NCI-H226 (cell line): ENCODE data around the gene ATP10A.
"Not testable (repeated sequence)": the region's sequence is repeated elsewhere in the genome, so short reads cannot be mapped to it uniquely, and the experiment has no call there.

Experiments
- DNase-seq: peaks from one replicate; pipeline ENCODE4 v3.0.0-alpha.2; 2015

ATP10A gene

GRCh38 chr15:25671132-25671531 is 192.0 kb downstream of the ATP10A start:
- DNase-seq: no peak

GRCh38 chr15:25670621-25671020 is 192.5 kb downstream of the ATP10A start:
- no peak for DNase-seq

DNA sequence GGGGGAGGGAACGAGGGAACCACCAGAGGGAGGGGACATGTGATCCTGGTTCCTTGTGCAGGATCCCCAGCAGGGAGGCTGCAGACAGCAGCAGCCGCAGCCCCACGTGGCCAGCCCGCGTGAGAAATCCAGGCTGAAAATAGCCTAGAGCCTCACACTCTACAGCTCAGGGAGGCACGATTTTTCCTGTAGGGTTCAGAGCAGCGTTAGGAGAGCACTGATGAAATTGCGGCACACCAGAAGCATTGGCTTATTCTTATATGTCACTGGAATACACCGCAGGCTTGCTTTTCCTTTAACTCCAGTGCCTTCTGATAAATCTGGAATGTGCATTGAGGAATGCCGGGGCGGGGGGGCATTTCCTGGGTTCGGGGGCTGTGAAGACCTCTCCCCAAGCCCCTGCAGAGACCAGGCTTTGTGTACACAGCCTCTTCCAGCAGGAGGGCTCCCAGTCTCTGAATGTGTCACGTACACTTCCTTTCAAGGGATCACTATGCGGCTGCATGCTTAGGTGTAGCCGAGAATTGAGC is 193.0 kb downstream of the ATP10A start:
- DNase-seq: no peak

DNA sequence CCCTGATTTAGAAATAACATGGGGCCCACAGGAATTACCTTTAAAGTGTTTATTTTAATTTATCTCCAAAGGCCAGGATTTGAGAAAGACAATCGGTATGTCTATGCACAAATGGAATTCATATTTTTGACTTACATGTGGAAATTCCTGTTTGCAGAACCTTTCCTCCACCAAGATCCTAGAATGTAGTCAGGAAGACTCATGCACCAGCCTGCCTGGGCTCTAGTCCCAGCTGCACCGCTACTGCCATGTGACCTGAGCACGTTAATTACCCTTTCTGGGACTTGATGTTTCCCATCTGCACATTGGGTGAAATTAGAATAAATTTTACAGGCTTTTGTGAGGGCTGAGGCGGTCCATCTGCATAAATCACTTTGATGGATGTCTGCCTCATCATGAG is 194.2 kb downstream of the ATP10A start:
- DNase-seq: no peak

DNA sequence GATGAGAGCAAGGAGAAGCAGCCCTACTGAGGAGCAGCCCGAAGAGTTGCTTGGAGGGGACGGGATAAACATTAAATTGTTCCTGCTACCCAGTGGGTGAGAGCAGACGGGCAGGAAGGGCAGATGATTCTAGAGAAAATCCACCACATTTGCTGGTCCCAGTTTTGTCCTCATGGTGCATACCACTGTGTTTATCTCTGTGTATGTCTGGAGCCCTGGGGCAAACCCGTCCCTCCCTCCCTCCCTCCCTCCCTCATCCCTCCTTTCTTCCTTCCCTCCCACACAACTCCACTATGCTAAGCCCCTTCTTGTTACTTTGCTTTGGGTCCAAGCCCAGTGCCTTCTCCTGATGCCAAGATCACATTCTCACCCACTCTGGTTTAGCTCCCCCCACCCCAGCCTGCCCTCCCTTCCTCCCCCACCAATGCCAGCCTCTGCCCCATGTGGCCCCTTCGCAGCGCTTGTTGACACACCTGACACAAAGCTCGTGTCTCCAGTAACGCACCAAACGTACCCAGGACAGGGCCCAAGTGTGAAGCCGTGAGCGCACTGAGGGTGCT is 194.8 kb downstream of the ATP10A start:
- no peak for DNase-seq

DNA sequence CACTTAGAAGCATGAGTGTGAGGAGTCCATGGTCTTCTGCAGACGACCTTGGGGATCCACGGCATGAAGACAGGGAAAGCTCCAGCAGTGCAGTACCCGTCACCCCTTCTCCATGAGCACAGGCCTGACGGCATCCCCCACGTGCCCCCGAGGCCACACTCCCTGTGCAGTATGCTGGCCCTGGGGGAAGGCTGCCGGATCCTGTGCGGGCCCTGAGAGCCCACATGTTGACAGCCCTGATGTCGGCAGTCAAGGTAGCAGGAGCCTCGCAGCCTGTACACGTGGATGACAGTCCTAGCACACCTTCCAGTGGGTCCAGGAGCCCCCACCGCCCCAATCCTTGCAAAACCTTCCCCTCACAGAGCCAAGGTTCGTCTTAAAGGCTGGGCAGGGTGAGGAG is 195.3 kb downstream of the ATP10A start:
- DNase-seq: no peak

DNA sequence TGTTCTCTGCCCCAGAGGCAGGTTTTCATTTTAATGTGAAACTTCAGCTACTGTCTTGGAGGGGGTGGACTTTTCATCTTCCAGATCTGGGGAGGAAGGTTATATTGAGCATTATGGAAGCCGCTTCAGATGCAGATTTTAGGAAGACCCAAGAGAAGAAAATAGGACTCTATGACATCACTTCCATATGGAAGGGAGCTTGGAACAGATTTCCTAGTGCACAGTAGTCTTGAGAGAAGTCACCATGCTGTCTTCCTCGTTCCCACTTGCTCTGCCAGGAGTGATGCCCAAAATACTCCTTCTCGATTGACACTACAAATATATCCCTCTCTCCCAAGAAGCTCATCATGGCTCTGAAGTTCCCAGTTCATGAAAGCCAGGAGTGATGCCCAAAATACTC is 197.2 kb downstream of the ATP10A start:
- DNase-seq: no peak

DNA sequence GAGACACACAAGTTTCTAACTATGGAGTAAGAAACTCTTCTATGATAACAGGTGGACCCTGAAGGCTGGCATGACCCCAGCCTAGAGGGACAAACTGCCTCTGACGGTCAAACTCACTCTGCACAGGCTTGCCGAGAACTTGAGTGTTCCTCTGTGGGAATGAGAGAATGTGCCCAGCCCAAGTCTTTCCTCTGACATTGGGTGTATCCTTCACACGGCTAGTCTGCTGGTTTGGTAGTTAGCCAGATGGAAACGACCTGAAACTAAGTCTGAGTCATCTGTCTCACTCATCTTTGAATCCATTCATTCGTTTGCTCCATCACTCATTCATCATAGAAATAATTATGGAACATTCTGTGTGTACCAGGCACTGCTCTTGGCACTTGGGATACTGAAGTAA is 198.4 kb downstream of the ATP10A start:
- DNase-seq: no peak

GRCh38 chr15:25663515-25663914 is 199.6 kb downstream of the ATP10A start:
- DNase-seq: no peak

- no peak for DNase-seq
These were observed 201.2 kb downstream of the ATP10A start for GRCh38 chr15:25661898-25662297.

DNA sequence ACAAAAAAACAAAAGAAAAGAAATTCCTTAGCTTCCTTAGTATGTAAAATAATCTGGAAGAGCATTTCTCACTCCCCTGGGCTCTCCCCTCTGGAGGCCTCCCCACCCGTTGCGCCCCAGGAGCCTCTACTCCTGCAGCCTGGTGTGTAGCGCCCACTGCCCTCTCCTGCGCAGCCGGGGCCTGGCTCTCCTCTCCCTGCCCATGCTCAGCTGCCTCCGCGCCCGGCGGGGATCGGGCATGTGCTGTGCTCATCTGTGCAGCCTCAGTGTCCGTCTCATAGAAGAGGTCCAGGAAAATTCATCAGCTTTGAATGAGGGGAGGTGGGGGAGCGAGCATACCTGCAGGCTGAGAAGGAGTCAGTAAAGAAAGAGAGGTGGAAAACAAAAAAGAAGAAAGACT is 203.9 kb downstream of the ATP10A start:
- DNase-seq: no peak

GRCh38 chr15:25658560-25658959 is 204.6 kb downstream of the ATP10A start:
- no peak for DNase-seq

- no peak for DNase-seq
These were observed 207.7 kb downstream of the ATP10A start for GRCh38 chr15:25655207-25655948.

DNA sequence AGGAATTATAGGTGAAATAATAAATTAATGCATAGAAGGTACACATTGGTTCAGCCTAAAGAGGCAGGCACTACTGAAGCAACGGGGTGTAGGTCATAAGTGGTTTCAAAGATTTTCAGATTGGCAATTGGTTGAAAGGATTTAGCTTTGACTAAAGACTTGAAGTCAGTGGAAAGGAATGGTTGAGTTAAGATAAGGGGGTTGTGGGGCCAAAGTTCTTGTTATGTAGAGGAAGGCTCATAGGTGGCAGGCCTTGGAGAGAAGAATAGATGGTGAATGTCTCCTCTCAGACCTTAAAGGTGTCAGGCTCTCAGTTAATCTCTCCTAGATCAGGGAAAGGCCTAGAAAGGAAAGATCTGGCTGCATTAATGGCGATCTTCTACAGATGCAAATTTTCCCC is 209.8 kb downstream of the ATP10A start:
- DNase-seq: no peak

GRCh38 chr15:25652704-25653103 is 210.4 kb downstream of the ATP10A start:
- DNase-seq: no peak

- no peak for DNase-seq
These were observed 213.7 kb downstream of the ATP10A start for GRCh38 chr15:25649390-25649789.

- no peak for DNase-seq
These were observed 220.0 kb downstream of the ATP10A start for GRCh38 chr15:25643120-25643519.

DNA sequence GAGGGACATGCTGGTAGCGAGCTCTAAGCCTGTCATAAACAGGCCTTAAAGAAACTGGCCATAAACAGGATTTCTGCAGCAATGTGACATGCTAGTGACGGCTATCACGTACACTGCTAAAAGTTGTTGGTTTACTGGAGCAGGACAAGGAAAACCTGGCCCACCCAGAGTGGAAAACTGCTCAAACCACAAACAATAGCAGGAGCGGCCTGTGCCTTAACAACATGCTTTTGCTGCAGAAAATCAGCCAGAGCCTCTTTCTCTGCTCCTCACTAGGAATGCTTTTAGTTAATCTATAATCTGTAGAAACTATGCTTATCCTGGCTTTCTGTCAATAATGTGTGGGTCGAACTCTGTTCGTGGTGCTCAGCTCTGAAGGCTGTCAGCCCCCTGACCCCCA is 221.4 kb downstream of the ATP10A start:
- no peak for DNase-seq

DNA sequence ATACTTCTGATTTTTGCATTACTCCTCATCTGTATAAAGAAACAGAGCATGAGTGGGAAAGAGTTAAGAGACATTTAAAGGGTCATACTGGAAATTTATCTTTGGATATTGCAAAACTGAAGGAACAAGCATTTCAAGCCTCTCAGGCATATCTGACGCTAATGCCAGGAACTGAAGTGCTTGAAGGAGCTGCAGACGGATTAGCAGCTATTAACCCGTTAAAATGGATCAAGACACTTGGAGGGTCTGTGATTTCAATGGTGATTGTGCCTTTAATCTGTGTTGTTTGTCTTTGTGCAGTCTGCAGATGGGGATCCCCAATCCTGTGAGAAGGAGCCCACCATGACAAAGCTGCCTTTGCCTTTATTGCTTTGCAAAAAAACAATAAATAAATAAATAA is 221.8 kb downstream of the ATP10A start:
- DNase-seq: no peak

GRCh38 chr15:25640959-25641358 is 222.2 kb downstream of the ATP10A start:
- DNase-seq: not testable (repeated sequence)

DNA sequence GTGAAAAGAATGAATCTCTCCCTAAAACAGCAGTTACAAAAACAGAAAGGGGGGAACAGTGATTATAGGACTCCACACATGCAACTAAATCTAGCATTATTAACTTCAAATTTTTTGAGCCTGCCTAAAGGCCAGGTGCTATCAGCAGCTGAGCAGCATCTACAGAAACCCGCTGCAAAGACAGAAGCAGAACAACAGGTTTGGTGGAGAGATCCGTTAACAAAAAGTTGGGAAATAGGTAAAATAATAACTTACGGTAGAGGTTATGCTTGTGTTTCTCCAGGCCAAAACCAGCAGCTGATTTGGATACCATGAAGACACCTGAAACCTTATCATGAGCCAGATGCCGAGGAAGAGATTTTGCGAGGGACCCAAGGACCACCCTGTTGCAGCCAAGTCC is 222.7 kb downstream of the ATP10A start:
- no peak for DNase-seq

DNA sequence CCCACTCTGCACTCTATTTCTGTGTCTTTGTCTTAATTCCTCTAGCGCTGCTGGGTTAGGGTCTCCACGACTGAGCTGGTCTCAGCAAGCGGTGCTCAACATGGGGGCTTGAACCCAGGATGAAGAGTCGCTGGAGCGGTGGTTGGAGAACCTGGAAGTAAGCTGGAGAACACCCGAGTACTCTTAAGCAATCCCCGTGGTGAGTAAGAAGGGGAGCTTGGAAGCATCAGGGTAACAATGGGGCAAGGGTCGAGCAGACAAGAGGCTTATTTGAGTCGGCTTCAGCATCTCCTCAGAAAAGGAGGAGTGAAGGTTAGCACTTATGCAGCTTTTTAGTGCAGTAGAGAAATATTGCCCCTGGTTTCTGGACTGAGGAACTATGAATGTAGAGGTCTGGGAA is 226.6 kb downstream of the ATP10A start:
- not testable (repeated sequence) for DNase-seq

GRCh38 chr15:25635191-25635590 is 227.9 kb downstream of the ATP10A start:
- DNase-seq: no peak

DNA sequence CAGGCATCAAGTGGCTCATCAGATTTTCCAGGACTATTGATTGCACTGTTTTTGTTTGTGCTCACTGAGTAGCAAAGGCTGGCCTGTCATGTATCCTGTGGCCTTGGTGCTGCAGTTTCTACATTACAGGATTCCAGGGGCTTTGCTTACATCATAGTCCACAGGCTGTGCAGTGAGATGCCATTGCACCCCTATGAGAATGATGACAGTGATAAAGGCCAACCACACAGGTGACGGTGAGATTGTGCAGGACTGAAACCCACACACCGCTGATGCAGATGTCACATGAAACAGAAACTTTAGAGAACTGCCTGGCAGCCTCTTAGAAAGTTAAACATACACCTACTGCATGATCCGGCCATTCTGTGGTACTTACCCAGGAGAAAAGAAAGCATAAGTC is 229.3 kb downstream of the ATP10A start:
- DNase-seq: no peak

DNA sequence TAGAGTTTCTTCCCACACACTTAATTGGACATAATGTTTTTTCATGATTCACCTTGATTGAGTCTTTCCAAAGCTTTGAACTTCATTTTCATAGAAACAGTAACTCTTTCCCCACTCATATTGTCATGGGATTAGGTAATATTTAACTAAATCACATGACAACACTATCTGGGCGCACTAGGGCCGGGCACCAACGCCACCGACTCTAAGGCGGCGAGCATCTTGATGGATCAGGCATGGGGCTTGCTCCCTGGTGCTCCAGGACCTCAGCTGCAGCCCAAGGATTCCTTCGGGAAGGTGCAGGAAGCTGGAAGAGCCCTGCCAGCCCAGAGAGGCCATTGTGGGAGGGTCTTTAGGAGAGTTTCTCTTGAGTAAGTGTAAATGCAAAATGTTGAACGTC is 231.2 kb downstream of the ATP10A start:
- no peak for DNase-seq
